AG09309 (cell line): ENCODE measurements around the gene FGF12.

Source experiments
- DNase-seq: peaks from one replicate; pipeline ENCODE4 v3.0.0-alpha.2; 2010; ENCODE audit warnings: low read depth
- H3K4me3 ChIP-seq: 2 replicates; pipeline ENCODE4 v1.5.1; 2011; ENCODE audit warnings: mild to moderate bottlenecking, low read depth, low read length, moderate library complexity; ENCODE audit not compliant: control insufficient read depth
- CTCF ChIP-seq: IDR thresholded peaks from 2 replicates; pipeline ENCODE4 v1.5.1; 2011; ENCODE audit warnings: mild to moderate bottlenecking, low read depth, low read length, inconsistent platforms; ENCODE audit not compliant: insufficient read depth, control insufficient read depth; ENCODE audit errors: missing control alignments

FGF12 gene

GRCh38 chr3:192331749-192332385 lies 395.5 kb downstream of the FGF12 start:
- H3K4me3 ChIP-seq: no peak overlapping the region
- TF ChIP-seq CTCF: no peak
- DNase-seq: no peak

DNA sequence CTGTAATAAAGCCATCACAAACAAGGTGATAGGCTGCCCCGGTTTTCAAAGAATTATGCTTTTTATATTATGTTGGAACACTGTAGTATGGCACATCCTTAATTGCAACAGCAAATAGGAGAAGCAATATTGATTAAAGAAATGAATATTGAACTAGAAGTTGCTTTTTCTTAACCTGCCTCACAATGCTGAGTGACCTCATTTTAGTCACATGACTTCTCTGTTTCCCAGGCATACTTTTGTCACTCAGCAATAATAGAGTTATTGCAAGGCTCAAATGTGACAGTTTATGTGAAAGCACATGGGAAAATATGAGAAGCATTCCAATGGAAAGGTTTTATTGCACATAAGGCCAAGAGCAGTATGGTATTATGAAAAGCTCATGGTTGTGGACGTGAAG lies 400.7 kb downstream of the FGF12 start:
- no peak overlapping the region for H3K4me3 ChIP-seq
- TF ChIP-seq CTCF: no peak
- DNase-seq: no peak

DNA sequence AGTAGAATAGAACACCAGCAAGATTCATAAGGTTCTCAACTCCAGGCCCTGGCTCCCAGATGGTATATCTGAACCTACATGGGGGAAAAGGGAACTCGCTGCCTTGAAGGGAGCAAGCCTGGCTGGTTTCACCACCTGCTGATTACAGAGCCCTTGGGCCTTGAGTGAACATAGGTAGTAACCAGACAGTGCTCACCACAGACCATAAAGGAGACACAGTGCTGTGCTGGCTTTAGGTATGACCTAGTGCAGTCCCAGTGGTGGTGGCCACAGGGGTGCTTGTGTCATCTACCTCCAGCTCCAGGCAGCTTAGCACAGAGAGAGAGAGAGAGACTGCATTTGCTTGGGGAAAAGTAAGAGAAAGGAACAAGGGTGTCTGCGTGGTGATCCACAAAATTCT lies 409.8 kb downstream of the FGF12 start:
- no peak for DNase-seq
- no peak overlapping the region for H3K4me3 ChIP-seq
- no peak for TF ChIP-seq CTCF

DNA sequence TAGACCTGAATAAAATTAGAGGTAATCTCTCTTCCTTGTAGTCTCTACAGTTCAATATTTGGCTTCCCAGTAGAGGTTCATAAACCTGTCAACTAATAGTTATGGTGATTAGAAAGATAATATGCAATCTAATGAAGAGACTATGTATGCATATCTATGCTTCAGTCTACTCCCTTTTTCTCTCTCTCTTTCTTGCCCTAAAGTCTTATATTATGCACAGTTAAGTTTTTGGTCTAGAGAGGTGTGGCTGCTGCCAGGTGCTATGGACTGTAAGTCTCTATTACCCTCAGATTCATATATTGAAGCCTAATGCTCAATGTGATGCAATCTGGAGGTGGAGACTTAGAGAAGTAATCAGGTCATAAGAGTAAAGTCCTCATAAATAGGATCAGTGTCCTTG lies 413.7 kb downstream of the FGF12 start:
- no peak for DNase-seq
- no peak for TF ChIP-seq CTCF
- no peak overlapping the region for H3K4me3 ChIP-seq

- H3K4me3 ChIP-seq: no peak overlapping the region
- DNase-seq: no peak
- no peak for TF ChIP-seq CTCF
These were observed 419.7 kb downstream of the FGF12 start for GRCh38 chr3:192307631-192308030.

- no peak for DNase-seq
- no peak for TF ChIP-seq CTCF
- no peak overlapping the region for H3K4me3 ChIP-seq
These were observed 424.1 kb downstream of the FGF12 start for GRCh38 chr3:192303235-192303634.

DNA sequence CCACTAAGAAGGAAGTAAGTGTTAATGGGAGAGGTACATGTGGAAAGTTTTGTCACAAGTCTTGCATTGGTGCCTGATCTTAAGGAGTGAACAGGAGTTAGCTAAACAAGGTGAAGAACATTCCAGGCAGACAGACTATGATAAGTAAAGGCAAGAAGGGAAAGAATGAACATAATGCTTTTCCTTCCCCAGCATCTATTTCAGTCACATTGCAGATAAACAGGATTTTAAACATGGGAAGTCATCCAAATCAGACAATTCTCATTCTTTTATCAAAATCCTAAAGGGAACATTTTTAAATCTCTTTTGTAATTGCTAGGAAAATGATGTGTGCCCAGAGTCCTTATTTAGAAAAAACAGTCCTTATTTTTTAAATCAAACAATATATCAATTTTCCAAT lies 424.6 kb downstream of the FGF12 start:
- no peak for TF ChIP-seq CTCF
- H3K4me3 ChIP-seq: no peak overlapping the region
- no peak for DNase-seq
